Glomerular endothelial cell (primary cell): Measurements from ENCODE around the gene GPR65. TPM values are rescaled to one million over a fixed set of nuclear protein-coding genes. Genes with fewer than 3 reads are reported as not detected.
A peak's percentile ranks its signal among the peaks of the same experiment; 100 is the strongest.

Experiments used
- DNase-seq: peaks from one replicate; pipeline ENCODE4 v3.0.0-alpha.2; 2011; ENCODE audit warnings: low read depth, low spot score; ENCODE audit errors: extremely low read depth
- total RNA-seq: library from RNA; depleted of rRNA; stranded (reverse); fragments of >200 nt; gene quantifications from 2 replicates; pipeline ENCODE4 v1.2.3, GENCODE V29; 2015

Gene GPR65
- not detected in 2 replicates for total RNA-seq

GRCh38 chr14:88005050-88005481 lies at the start of gene GPR65:
Gene GPR65, plus strand, starts transcription at chr14:88005135. Its CDS starts 5,713 bp downstream, at chr14:88010848.
- DNase-seq = no peak

GRCh38 chr14:87955501-87955900 lies 49.4 kb upstream of the GPR65 start:
- no peak for DNase-seq

- DNase-seq = no peak
Observed at GRCh38 chr14:87960013-87960787, 44.7 kb upstream of the GPR65 start.

- DNase-seq = no peak
Observed at GRCh38 chr14:87961246-87961645, 43.7 kb upstream of the GPR65 start.

- DNase-seq = no peak
Observed at GRCh38 chr14:87966816-87967215, 38.1 kb upstream of the GPR65 start.

- DNase-seq = no peak
Observed at GRCh38 chr14:87967496-87967895, 37.4 kb upstream of the GPR65 start.

- no peak for DNase-seq
Observed at GRCh38 chr14:87971010-87971409, 33.9 kb upstream of the GPR65 start.

GRCh38 chr14:87975636-87976035 lies 29.3 kb upstream of the GPR65 start:
- DNase-seq = no peak

GRCh38 chr14:87979689-87980088 lies 25.2 kb upstream of the GPR65 start:
- DNase-seq = no peak

GRCh38 chr14:87989221-87989955 lies 15.5 kb upstream of the GPR65 start:
- DNase-seq = no peak

- DNase-seq = no peak
Observed at GRCh38 chr14:87989956-87990299, 15.0 kb upstream of the GPR65 start.

GRCh38 chr14:87990682-87991081 lies 14.3 kb upstream of the GPR65 start:
- DNase-seq = no peak

- DNase-seq = no peak
Observed at GRCh38 chr14:87992346-87992717, 12.6 kb upstream of the GPR65 start.

- peak; percentile 36 for DNase-seq
Observed at GRCh38 chr14:87992718-87993628, 12.0 kb upstream of the GPR65 start, which contains the start of gene GALC. Gene GALC, minus strand, starts transcription at chr14:87993182. Its CDS starts 18 bp downstream, at chr14:87993164.

GRCh38 chr14:87994974-87995373 lies 10.0 kb upstream of the GPR65 start:
- no peak for DNase-seq

- DNase-seq = no peak
Observed at GRCh38 chr14:87995500-87996290, 9.2 kb upstream of the GPR65 start.

- no peak for DNase-seq
Observed at GRCh38 chr14:87996291-87996592, 8.7 kb upstream of the GPR65 start.

GRCh38 chr14:87998482-87998881 lies 6.5 kb upstream of the GPR65 start:
- DNase-seq = no peak

- DNase-seq = no peak
Observed at GRCh38 chr14:87999277-87999676, 5.7 kb upstream of the GPR65 start.

- DNase-seq = no peak
Observed at GRCh38 chr14:88002421-88003075, 2.4 kb upstream of the GPR65 start.
